Liver (tissue), 3 donors: ENCODE data around the gene TPBGL.

Source experiments
- CTCF ChIP-seq: fragments of 150-350 bp; IDR thresholded peaks from 2 replicates; pipeline ENCODE4 v1.5.1; 2017; ENCODE audit warnings: improper control_type of control experiment, low read depth, low read length; ENCODE audit not compliant: missing input control
- EGR1 ChIP-seq, 2 donors: IDR thresholded peaks; 2 replicates each; pipeline ENCODE4 v1.6.1; 2016 to 2018; ENCODE audit warnings: antibody characterized with exemption in 2 of 2, low read depth in 2 of 2
- FOXA1 ChIP-seq: IDR thresholded peaks from 2 replicates; pipeline ENCODE4 v1.6.1; 2016; ENCODE audit warnings: antibody characterized with exemption
- GABPA ChIP-seq, 2 donors: IDR thresholded peaks in 1 of 2; conservative IDR thresholded peaks in 1 of 2; 2 replicates each; pipeline ENCODE4 v1.6.1; 2016; ENCODE audit warnings: antibody characterized with exemption in 2 of 2, mild to moderate bottlenecking in 1 of 2, moderate library complexity in 1 of 2
- HNF4A ChIP-seq, 2 donors: conservative IDR thresholded peaks; 2 replicates each; pipeline ENCODE4 v1.6.1; 2016; ENCODE audit warnings: antibody characterized with exemption in 2 of 2, mild to moderate bottlenecking in 2 of 2
- HNF4G ChIP-seq: IDR thresholded peaks from 2 replicates; pipeline ENCODE4 v1.6.1; 2016; ENCODE audit warnings: antibody characterized with exemption
- JUND ChIP-seq, 2 donors: IDR thresholded peaks; 2 replicates each; pipeline ENCODE4 v1.6.1; 2016; ENCODE audit warnings: antibody characterized with exemption in 2 of 2
- MAX ChIP-seq: IDR thresholded peaks from 2 replicates; pipeline ENCODE4 v1.6.1; 2016; ENCODE audit warnings: antibody characterized with exemption
- RAD21 ChIP-seq, 2 donors: IDR thresholded peaks; 2 replicates each; pipeline ENCODE4 v1.6.1; 2016; ENCODE audit warnings: antibody characterized with exemption in 2 of 2, mild to moderate bottlenecking in 2 of 2
- REST ChIP-seq: IDR thresholded peaks from 2 replicates; pipeline ENCODE4 v1.6.1; 2016; ENCODE audit warnings: antibody characterized with exemption, mild to moderate bottlenecking
- SP1 ChIP-seq: IDR thresholded peaks from 2 replicates; pipeline ENCODE4 v1.6.1; 2018; ENCODE audit warnings: antibody characterized with exemption, mild to moderate bottlenecking
- TAF1 ChIP-seq: conservative IDR thresholded peaks from 2 replicates; pipeline ENCODE4 v1.6.1; 2016; ENCODE audit warnings: antibody characterized with exemption, mild to moderate bottlenecking
- YY1 ChIP-seq: IDR thresholded peaks from 2 replicates; pipeline ENCODE4 v1.6.1; 2016; ENCODE audit warnings: antibody characterized with exemption, mild to moderate bottlenecking
- donor health status: healthy.
- donor health status: healthy.

GRCh38 chr11:75208446-75208845 is 32.1 kb upstream of the TPBGL start:
- TF ChIP-seq CTCF, result no peak
- no peak for TF ChIP-seq YY1
- no peak for TF ChIP-seq MAX
- TF ChIP-seq GABPA (IDR thresholded peaks at IDR 0.05 in 1 of 2, conservative IDR thresholded peaks at IDR 0.05 in 1 of 2), result no peak
- no peak for TF ChIP-seq HNF4G
- TF ChIP-seq REST, result no peak
- TF ChIP-seq TAF1, result no peak
- TF ChIP-seq RAD21 (IDR thresholded peaks at IDR 0.05), result no peak
- no peak for TF ChIP-seq JUND (IDR thresholded peaks at IDR 0.05)
- TF ChIP-seq FOXA1, result no peak
- no peak for TF ChIP-seq SP1
- no peak for TF ChIP-seq HNF4A (conservative IDR thresholded peaks at IDR 0.05)
- TF ChIP-seq EGR1 (IDR thresholded peaks at IDR 0.05; ENCODE audit: low read depth in 2 of 2), result no peak
